HUES6 (cell line): ENCODE results near the gene RNF13.
"Not testable (repeated sequence)": the region's sequence is repeated elsewhere in the genome, so short reads cannot be mapped to it uniquely, and the experiment has no call there.

Experiments
- H3K27ac ChIP-seq: 2 replicates; pipeline ENCODE4 v1.7.0; 2013; ENCODE audit warnings: low read depth, mild to moderate bottlenecking, low read length, inconsistent platforms
- H3K27me3 ChIP-seq: 2 replicates; pipeline ENCODE4 v1.6.1; 2013; ENCODE audit warnings: low read length; ENCODE audit not compliant: control insufficient read depth, insufficient read depth
- H3K36me3 ChIP-seq: 2 replicates; pipeline ENCODE4 v1.6.1; 2013; ENCODE audit warnings: low read length; ENCODE audit not compliant: control insufficient read depth, insufficient read depth
- H3K4me1 ChIP-seq: 2 replicates; pipeline ENCODE4 v1.6.1; 2013; ENCODE audit warnings: low read length; ENCODE audit not compliant: control insufficient read depth, insufficient read depth
- H3K4me3 ChIP-seq: 2 replicates; pipeline ENCODE4 v1.5.1; 2013; ENCODE audit warnings: low read depth, low read length
- H3K9ac ChIP-seq: one replicate; pipeline ENCODE4 v1.6.1; 2013; ENCODE audit warnings: mild to moderate bottlenecking, low read length
- H3K9me3 ChIP-seq: 2 replicates; pipeline ENCODE4 v1.6.1; 2013; ENCODE audit warnings: low read depth, low read length; ENCODE audit not compliant: control insufficient read depth, insufficient read depth

RNF13 gene

GRCh38 chr3:149816986-149817385 is 4.0 kb downstream of the RNF13 start:
- no peaks in the 10 kb centered on the region for H3K36me3 ChIP-seq
- no peak overlapping the region for H3K4me3 ChIP-seq
- H3K9ac ChIP-seq, result no peak overlapping the region
- H3K27ac ChIP-seq, result no peak overlapping the region
- H3K4me1 ChIP-seq, result peaks cover 17% of the 10 kb centered on the region
- no peaks in the 10 kb centered on the region for H3K27me3 ChIP-seq
- peaks cover 8% of the 10 kb centered on the region; the same call in 1 of the 2 replicates for H3K9me3 ChIP-seq

DNA sequence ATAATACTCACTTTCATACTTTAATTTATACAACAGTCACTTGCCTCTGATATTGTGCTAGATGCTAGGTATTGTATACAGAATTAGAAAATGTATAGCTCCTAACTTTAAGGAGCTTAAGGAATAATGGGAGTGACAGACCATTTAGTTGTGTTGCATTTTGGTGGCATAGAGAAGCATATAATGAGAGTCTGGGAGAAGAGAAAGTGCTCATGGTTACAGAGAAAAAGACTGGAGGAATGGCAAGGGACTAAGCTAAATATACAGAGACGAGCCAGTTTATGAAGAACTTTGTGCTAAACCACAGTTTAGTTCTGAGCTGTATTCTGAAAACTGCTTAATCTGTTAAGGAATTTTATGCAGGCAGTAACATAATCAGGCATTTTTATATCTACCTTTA is 6.4 kb downstream of the RNF13 start:
- Histone ChIP-seq H3K4me3 (no peak overlapping the region), H3K27ac (no peak overlapping the region), H3K4me1 (peaks cover 9% of the 10 kb centered on the region), H3K27me3 (no peaks in the 10 kb centered on the region), H3K36me3 (no peaks in the 10 kb centered on the region), H3K9ac (no peak overlapping the region), H3K9me3 (peaks cover 12% of the 10 kb centered on the region; the same call in 1 of the 2 replicates)

DNA sequence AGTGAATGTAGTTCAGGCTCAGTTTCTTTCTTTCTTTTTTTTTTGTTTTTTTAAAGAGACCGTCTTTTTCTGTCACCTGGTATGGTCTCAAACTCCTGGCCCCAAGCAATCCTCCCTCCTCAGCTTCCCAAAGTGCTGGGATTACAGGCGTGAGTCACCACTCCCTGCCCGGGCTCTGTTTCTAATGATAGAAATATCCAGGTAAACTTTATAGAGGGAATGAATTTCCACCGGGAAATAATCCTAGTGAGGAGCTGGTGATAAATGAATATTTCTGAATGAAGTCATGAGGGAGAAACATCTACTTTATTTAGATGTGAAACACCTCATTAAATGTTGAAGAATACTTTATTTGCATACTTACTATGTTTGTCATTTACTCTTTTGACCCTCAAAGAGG is 7.2 kb downstream of the RNF13 start:
- no peaks in the 10 kb centered on the region for H3K27me3 ChIP-seq

GRCh38 chr3:149826636-149827035 is 13.6 kb downstream of the RNF13 start:
- no peak overlapping the region for H3K9ac ChIP-seq
- H3K36me3 ChIP-seq, result no peaks in the 10 kb centered on the region
- H3K27me3 ChIP-seq, result no peaks in the 10 kb centered on the region
- peaks cover 30% of the 10 kb centered on the region for H3K9me3 ChIP-seq
- H3K27ac ChIP-seq, result no peak overlapping the region
- H3K4me3 ChIP-seq, result no peak overlapping the region
- peaks cover 7% of the 10 kb centered on the region; the same call in 1 of the 2 replicates for H3K4me1 ChIP-seq

More for the DNA sequence above, 7.2 kb downstream of the RNF13 start:
- H3K9me3 ChIP-seq, result peaks cover 12% of the 10 kb centered on the region; the same call in 1 of the 2 replicates
- H3K4me1 ChIP-seq, result peaks cover 1% of the 10 kb centered on the region
- H3K4me3 ChIP-seq, result no peak overlapping the region
- no peak overlapping the region for H3K27ac ChIP-seq
- no peaks in the 10 kb centered on the region for H3K36me3 ChIP-seq
- no peak overlapping the region for H3K9ac ChIP-seq

DNA sequence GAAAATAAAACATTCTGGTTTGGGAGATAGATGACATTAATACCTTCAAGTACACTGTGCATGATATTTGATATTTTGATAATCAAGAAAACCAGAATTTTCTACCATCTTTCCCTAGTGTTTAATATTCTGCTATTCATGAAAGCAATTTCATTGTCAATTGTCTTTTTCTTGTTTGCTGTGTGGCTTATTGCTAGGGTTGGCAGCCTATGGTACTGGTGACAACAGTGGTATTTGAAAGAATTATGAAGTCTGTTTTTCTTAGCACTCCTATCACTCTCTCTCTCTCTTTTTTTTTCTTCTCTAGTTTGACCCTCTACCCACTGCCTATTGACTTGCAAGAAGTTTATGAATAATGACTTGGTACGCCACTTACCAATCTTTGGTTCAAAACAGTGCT is 15.4 kb downstream of the RNF13 start:
- H3K36me3 ChIP-seq, result no peaks in the 10 kb centered on the region
- H3K9ac ChIP-seq, result no peak overlapping the region
- H3K9me3 ChIP-seq, result peaks cover 37% of the 10 kb centered on the region
- no peak overlapping the region for H3K27ac ChIP-seq
- H3K27me3 ChIP-seq, result no peaks in the 10 kb centered on the region
- peaks cover 7% of the 10 kb centered on the region; the same call in 1 of the 2 replicates for H3K4me1 ChIP-seq
- no peak overlapping the region for H3K4me3 ChIP-seq

GRCh38 chr3:149829631-149830030 is 16.6 kb downstream of the RNF13 start:
- H3K27me3 ChIP-seq, H3K9ac ChIP-seq, H3K27ac ChIP-seq, H3K4me3 ChIP-seq, H3K36me3 ChIP-seq, H3K4me1 ChIP-seq: not testable (repeated sequence)
- peaks cover 50% of the 10 kb centered on the region for H3K9me3 ChIP-seq

DNA sequence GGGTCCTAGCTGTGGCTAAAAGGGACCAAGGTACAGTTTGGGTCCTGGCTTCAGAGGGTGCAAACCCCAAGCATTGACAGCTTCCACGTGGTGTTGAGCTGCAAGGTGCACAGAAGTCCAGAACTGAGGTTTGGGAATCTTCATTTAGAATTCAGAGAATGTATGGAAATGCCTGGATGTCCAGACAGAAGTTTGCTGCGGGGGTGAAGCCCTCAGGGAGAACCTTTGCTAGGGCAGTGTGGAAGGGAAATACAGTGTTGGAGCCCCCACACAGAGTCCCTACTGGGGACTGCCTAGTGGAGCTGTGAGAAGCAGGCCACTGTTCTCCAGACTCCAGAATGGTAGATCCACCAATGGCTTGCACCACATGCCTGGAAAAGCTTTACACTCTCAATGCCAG is 17.9 kb downstream of the RNF13 start:
- Histone ChIP-seq H3K9me3 (peaks cover 60% of the 10 kb centered on the region), H3K36me3 (no peaks in the 10 kb centered on the region), H3K4me1 (peaks cover 2% of the 10 kb centered on the region; the same call in 1 of the 2 replicates), H3K27me3 (no peaks in the 10 kb centered on the region), H3K9ac (no peak overlapping the region), H3K27ac (no peak overlapping the region), H3K4me3 (no peak overlapping the region)

GRCh38 chr3:149831321-149831720 is 18.3 kb downstream of the RNF13 start:
- Histone ChIP-seq H3K36me3 (no peaks in the 10 kb centered on the region), H3K9ac (no peak overlapping the region), H3K27me3 (no peaks in the 10 kb centered on the region), H3K4me3 (no peak overlapping the region), H3K27ac (no peak overlapping the region), H3K4me1 (no peaks in the 10 kb centered on the region), H3K9me3 (peaks cover 63% of the 10 kb centered on the region)

DNA sequence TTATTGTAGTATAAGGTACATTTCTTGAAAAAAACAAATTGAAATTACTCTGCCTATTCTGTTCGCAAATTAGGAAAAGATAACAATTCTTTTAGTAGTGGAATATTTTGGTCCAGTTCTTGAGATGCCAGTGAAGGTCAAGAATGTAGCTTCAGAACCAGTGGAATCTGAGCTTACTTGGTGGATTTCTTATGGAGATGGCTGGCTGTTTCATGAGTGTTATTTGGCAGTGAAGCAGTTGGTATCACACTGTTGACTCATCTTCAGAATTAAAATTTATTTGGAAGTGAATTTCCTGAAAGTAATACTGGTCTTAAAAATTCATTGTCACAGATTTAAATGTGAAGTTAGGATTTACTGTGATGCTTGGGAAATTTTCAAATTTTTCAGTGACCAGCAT is 19.1 kb downstream of the RNF13 start:
- Histone ChIP-seq H3K9ac (no peak overlapping the region), H3K36me3 (no peaks in the 10 kb centered on the region), H3K4me3 (no peak overlapping the region), H3K27ac (no peak overlapping the region), H3K9me3 (peaks cover 69% of the 10 kb centered on the region), H3K4me1 (no peaks in the 10 kb centered on the region), H3K27me3 (no peaks in the 10 kb centered on the region)

DNA sequence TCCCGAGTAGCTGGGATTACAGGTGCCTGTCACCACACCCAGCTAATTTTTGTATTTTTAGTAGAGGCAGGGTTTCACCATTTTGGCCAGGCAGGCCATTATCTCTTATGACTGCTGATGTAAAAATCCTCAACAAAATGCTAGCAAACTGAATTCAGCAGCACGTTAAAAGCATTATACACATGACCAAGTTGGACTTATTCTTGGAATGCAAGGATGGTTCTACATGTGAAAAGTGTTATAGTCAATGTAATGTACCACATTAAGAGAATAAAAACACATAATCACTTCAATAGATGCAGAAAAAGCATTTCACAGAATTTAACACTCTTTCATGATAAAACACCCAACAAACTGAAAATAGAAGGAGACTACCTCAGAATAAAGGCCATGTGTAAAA is 20.2 kb downstream of the RNF13 start:
- peaks cover 76% of the 10 kb centered on the region for H3K9me3 ChIP-seq

DNA sequence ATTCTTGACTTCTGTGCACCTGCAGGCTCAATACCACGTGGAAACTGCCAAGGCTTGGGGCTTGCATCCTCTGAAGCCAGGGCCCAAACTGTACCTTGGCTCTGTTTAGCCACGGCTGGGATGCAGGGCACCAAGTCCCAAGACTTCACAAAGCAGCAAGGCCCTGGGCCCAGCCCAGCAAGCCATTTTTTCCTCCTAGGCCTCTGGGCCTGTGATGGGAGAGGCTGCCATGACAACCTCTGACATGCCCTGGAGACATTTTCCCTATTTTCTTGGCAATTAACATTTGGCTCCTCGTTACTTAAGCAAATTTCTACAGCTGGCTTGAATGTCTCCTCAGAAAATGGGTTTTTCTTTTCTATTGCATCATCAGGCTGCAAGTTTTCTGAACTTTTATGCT is 25.5 kb downstream of the RNF13 start:
- not testable (repeated sequence) for H3K9ac ChIP-seq, H3K27ac ChIP-seq, H3K4me1 ChIP-seq, H3K4me3 ChIP-seq, H3K36me3 ChIP-seq, H3K27me3 ChIP-seq
- H3K9me3 ChIP-seq, result peaks cover 45% of the 10 kb centered on the region

More for the DNA sequence above, 20.2 kb downstream of the RNF13 start:
- Histone ChIP-seq H3K4me3 (no peak overlapping the region), H3K9ac (no peak overlapping the region), H3K36me3 (no peaks in the 10 kb centered on the region; the same call in 1 of the 2 replicates), H3K4me1 (no peaks in the 10 kb centered on the region), H3K27me3 (no peaks in the 10 kb centered on the region), H3K27ac (no peak overlapping the region)

DNA sequence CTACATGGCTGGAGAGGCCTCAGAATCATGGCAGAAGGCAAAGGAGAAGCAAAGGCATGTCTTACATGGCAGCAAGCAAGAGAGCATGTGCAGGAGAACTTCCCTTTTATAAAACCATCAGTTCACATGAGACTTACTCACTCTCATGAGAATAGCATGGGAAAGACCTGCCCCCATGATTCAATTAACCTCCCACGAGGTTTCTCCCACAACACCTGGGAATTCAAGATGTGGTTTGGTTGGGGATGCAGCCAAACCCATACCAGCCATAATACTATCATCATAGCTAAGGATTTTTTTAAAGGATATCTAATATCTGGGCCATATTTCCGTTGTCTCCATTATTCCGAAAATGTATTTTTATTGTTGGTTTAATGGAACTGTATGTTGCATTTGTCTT is 26.5 kb downstream of the RNF13 start:
- not testable (repeated sequence) for H3K36me3 ChIP-seq, H3K4me1 ChIP-seq, H3K27ac ChIP-seq, H3K4me3 ChIP-seq, H3K9ac ChIP-seq, H3K27me3 ChIP-seq
- peaks cover 36% of the 10 kb centered on the region for H3K9me3 ChIP-seq
